Glomerular visceral epithelial cell (primary cell): ENCODE results near the gene AHDC1.

Experiments
- DNase-seq: peaks from one replicate; pipeline ENCODE4 v3.0.0-alpha.2; 2016; ENCODE audit errors: extremely low spot score

AHDC1 gene

DNA sequence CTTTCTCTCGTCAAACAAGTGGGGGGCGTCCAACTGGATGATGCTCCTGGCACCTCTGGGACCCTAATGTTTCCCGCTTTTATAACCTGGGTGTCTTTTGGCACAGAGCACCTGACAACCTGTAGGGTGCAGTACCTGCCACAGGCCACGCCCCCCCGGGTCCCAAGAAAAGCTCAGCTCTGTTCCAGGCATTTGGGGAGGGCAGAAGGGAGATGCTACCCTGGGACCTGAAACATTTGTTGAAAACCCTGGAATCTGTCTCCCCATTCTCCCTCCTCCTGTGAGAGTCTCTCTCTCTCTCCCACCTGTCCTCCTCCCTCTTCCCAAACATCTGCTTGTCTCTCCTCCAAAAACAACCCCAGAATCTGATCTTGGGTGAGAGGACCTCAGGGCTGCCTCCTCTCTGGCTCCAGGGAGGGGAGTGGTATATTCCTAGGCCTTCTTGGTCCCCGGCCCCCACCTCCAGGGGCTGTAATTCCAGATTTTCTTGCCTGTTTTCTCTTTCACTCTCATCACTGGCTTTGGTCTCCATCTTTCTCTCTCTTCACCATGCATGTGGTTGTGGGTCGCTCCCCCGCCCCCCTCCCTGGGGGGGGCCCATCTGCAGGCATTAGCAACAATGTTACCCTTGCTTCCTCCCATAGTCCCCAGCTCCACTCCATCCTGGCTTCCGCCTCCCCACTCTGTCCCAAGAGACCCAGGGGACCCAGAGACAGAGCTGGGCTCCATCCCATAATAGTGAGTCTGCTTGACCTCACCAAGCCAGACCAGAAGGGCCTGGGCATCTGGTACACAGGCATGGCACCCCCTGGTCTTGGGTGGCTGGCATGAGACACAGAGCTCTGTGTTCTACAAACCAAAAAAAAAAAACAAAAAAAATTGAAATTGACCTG, 4.1 kb downstream of the AHDC1 start:
- DNase-seq, result no peak

DNA sequence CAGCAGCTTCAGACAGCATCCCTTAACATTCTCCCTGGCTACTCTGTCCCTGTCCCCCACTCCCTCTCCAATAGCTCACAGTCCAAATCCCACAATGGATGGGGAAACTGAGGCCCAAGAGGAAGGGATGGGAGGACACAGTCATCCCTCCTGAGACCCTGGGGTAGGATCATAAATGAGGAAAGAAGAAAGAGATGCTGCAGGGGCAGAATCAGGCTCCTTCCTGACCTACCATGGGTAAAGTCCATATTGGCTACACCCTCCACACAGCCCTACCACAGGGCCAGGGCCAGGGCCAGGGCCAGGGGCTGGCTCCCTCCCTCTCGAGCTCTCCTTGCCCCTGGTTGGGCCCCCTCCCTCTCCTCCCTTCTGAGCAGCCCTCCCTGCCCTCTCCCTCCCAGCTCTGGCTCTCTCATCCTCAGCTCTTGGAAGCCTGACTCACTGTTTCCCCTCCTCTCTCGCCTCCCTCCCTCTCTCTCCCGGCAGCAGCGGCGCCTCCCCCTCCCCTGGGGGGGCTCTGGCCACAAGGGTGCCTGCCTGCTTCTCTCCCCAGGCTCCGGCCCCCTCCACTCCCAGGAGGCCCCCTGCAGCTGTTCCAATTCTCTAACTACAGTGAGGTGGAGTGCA, 4.9 kb downstream of the AHDC1 start:
- peak; percentile 77 for DNase-seq

DNA sequence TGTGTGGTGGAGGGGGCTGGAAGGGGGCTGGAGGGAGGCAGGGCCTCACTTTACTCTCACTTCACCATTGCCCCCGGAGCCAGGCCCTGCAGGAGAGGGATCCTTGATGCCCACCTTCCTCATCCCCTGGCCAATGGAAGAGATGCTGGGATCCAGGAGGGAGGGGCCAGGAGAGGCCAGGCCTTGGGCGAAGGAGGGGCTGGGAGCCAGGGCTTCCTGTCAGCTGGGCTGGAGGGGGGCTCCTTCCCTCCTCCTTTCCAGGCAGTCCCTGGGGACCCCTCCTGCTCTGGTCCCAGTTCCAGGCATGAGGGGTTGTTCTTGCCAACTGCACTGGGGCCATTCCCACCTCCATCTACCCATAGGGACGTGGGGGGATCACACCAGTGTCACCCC, 5.7 kb downstream of the AHDC1 start:
- no peak for DNase-seq

DNA sequence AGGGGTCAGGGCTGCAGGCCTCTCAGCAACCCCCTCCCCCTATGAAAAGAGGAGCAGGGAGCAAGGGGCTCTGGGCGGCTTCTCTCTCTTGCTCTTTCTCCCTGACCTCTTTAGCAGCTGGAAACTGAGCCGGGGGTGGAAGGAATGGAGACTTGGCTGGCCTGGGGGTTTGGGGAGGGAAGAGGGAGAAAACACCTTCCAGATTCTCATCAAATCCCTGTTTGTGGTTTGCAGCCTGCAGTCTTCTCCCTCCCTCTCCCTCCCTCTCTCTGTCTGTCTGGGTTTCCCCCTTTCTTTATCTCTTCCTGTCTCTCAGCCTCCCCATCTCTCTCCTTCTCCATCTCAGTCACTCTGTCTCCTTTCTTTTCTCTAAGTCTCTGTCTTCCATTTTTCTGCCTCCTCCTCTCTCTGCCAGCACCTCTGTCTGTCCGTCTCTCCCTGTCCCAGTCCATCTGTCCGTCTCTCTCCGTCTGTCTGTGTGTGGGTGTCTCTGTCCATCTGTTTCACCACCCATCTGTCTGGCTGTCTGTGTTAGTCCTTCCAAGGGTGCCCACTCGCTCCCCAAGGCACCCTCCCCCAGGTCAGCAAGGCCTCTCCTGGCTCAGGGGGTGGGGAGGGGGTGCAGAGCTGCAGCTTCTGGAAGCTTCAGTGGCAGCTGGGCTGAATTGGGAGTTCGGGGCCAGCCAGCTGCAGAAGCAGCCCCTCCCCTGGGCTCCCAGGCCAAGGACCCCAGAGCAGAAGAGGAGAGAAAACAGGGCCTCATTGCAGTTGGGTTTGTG, 6.2 kb downstream of the AHDC1 start:
- DNase-seq, result no peak

DNA sequence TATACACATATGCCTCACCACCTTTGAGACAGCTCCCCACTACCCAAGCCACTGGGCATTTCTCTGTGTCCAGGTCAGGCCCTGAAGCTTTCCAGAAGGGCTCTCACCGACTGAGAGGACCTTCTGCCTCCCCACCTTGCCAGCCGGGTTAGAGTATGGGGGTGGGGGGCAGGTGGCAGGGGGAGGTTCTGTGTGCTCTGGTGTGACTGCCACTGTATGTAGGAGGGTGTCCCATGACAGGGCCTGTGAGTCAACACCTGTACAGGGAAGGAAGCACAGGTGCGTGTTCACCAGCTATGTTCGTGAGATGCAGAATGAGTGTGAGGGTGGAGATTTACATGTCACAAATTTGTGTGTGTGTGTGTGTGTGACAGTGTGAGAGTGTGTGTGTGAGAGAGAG, 7.0 kb downstream of the AHDC1 start:
- no peak for DNase-seq

DNA sequence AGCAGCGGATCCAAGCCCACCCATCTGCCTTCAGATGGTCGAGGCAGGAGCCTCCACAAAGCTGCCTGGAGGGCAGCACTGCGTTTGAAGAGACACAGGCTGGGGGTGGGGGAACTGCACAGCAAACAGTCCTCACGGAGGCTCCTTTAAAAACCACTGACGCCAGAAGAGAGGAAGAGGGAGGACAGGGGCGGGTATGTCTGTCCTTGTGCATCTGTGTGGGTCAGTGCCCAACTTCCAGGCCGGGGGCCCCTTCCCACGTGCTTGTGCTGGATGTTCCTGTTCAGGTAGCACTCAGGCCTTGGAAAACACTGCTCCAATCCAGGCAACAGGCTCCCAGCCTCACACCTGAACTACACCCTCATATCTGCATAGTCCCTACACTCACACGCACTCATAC, 7.7 kb downstream of the AHDC1 start:
- DNase-seq, result no peak

DNA sequence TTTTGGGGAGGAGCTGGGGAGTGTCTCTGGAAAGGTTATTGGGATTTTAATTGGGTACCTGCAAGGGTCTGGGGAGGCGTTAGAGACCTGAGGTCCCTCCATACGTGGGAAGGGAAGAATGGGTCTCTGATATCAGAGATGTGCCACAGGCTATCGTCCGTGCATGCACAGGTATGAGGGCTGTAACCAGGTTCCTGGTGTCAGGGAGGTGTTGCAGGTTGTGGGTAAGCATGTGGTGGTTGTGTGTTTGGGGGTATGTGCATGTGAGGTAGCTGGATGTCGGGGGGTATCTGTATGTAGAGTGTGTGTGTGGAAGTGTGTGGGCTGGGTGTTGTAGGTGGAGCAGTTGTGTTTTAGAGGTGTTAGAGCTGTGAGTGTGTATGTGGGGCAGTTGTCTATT, 8.3 kb downstream of the AHDC1 start:
- no peak for DNase-seq

DNA sequence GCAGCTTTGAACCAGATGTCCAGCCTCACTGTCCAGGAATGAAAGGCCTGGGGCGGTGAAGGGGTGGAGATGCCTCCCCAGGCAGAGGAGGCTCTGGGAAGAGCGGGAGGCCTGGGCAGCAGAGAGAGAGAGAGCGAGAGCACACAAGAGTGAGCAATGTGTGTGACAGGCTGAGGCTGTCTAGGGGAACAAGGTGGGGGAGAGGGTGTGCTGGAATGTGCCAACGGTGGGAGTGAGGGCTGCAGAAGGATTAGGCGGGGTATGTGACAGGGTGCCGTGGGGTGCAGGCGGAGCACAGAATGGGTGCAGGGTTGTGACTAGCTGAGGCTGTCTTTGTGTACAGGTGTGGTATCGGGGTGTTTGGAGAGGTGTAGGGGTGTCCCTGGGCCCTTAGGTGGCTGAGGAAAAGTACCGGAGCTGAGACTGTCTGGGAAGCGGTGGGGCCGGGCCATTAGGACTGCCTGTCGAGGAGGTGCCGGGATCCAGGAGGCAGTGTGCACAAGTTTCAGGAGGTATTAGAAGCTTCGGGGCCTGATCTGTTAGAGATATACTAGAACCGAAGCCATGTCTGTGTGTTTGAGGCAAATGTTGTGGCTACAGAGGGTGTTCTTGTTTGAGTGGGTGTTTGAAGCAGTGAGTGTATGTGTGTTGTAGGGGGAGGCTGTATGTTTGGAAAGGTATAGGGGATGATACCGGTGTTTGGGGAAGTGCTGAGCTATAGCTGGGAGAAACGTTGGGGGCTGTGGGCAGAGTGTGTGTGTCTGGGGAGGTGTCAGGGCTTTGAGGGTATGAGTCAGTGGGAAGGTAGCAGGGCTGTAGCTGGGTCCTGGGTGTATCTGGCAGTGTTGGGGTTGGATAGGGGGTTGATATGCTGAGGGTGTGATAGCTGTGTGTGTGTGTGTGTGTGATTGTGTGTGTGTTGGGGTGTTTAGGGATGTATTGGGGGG, 9.1 kb downstream of the AHDC1 start:
- peak; percentile 47 for DNase-seq

DNA sequence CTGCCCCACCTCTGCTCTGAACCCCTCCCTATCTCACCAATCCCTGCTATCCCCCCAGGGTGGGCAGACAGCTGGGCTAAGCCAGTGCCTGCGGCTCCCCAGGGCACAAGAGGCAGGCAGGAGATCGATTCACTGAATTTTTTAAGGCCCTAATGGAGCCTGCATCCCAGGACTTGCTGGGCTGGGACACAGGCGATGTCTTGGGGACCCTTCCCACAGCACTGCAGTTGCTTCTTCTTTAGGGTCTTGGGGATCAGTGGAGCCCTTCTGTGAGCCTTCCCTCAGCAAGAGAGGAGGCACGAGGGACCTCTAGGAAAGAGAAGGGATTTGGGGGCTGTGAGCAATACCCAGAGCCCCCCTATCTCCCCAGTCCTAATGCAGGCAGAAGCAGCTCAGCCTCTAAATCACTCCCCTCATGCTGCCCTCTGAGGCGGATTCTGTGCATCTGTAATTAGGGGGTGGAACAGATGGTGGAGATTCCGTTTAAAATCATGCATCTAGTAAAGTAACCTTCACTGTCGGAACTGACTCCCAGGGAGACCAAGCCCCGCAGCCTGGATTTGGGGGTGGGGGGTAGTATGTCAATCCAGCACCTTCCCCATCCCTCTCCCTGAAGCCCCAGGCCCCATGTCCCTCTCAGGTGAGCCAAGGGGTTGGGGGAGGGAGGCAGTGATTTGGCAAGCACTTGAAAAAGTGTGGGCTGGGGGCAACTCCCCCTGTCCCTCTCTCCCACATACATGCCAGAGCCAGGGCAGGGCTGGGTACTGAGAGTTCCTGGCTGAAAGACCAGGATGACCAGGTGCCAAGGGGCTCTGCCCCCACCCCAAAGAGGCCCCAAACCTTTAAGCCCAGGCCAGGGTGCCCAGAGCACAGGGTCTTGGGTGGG, 10.0 kb downstream of the AHDC1 start:
- DNase-seq, result no peak

DNA sequence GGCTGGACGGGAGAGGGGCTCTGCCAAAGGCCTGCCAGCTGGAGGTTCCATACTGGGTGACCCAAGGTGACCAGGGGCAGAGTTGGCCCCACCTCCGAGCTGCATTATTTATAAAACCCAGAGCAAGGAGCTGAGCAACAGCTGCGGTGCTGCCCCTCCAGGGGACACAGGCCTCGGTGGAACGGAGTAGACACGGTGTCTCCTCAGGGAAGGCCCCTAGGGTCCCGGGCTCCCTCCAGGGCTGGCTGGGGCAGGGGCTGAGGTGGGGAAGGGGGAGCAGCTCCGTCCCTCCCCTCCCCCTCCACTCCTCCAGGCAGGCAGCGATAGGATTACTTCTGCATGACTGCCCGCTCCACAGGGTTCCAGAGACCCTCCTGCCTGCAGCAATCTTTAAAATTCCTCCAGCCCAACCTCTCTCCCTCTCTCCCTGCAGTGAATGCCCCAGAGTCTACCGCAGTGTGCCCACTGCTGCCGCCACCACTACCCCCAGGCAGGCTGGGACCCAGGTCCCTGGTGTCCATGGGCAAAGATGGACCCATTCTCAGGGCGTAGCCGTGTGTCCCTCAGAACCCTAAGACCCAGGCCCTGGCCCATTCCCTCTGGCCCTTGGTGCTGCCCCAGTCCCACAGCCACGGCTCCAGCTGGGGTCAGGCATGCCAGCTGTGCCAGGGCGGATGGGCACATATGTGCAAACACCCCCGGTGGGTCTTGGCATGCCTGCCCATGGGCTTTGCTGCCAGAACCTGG, 10.8 kb downstream of the AHDC1 start:
- DNase-seq, result no peak

DNA sequence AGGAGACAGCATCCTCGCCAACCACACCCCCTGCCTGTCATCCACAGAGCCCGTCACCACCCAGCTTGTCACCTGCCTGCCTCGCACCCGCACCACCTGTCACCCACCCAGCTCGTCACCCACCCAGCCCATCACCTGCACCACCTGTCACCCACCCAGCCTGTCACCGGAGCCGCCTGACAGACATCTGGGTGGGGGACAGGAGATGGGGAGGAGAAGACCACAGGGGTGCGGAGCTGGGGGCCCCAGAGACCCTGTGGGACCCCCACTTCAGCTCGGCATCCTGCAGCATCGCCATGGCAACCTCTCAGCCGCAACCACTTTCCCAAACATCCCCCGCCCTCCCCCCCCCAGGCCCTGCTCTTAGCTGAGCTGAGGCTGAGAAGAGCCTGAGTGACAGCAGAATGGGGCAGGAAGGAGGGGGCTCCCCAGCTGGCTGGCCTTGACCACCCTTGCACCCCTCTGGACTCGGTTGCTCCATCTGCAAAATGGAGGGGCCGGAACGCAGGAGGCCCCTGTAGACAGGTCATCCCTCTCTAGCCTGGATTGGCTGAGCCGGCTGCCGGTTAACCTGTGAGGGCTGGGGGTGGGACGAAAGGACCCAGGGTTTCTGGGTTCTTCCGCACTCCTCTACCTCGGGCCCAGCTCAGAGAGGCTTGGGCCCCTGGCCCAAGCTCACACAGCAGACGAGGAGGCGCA, 11.6 kb downstream of the AHDC1 start:
- no peak for DNase-seq

DNA sequence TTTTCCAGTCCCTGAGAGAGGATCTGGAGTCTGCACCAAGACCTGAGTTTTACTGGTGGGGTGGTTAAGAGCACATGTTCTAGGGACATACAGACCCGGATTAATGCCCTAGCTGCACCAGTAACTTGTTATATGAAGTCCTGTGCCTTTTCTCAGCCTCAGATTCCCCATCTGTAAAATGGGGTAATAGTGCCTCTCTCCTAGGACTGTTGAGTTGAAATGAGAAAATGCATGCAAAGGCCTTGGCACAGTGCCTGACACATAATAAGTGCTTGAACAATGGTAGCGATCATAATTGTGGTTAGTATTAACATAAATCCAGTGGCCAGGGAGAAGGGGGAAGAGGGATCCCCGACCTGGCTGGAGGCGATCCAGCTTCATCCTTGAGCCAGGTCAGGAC, 12.3 kb downstream of the AHDC1 start:
- DNase-seq, result no peak

DNA sequence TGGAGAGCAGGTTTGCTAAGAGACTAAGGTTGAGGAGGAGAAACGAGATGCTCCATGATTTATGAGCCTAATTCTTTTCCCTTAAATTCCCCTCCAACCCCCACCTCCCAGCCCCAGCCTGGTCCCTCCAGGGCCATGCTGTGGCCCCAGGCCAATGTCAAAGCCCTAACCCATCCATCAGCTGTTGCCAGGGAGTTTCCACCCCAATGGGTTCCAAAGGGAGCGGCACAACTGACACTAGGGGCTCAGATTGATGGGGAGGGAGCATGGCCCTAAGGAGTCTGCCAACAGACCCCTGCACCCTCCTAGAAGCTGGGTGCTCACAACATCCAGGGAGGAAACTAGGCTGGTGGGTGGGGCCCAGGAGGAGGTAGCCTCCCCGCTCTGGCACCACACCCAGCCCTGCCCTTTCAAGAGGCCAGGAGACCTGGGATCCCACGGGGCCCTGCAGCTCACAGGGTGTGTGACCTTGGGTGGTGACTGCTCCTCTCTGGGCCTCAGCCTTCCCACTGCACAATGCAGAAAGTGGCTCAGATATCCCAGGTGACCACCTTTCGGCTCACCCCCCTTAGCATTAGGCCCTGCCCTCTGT, 12.9 kb downstream of the AHDC1 start:
- no peak for DNase-seq

DNA sequence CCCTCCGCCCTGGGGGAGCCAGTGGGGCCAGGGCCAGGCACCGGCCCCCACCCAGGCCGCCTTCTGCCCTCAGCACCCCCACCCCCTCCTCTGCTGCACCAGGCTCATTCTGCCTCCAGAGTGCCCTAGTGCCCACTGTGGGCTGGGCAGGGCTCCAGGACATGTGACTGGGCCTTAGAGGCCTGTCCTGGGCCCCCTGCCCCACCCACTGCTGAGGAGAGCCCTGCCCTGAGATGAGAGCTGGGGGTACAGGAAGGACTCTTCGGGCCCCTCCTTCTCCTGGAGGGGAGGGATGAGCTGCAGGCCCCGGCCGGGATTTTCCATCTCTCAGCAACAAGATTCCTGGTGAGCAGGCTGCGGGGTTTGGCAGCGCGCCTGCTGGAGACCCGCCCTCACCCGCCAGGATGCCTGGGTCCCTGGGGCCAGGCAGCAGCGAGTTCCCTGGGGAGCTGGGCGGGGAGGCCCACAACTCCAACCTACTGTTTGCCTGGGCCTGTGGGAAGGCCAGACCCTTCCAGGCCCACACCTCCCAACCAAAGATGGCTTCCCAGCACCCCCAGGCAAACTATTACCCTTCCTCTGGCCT, 14.0 kb downstream of the AHDC1 start:
- peak; percentile 77 for DNase-seq

DNA sequence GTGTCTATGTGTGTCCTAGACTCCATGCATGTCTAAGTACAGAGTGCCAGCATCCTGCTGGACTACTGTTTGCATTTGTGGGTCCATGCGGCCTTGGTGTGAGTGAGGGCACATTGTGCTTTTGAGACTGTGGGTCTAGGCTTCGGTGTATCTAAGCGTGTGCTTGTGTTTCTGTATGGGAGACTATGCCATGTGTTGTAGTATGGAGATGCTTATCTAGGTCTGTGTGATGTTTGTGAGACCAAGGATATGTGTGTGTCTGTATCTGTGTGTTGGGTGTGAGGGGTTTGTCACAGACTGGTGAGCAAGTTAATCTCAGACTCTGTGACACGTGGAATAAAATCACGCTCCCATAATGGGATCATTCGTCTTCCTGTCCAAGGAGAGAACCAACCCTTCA, 14.5 kb downstream of the AHDC1 start:
- DNase-seq, result no peak

DNA sequence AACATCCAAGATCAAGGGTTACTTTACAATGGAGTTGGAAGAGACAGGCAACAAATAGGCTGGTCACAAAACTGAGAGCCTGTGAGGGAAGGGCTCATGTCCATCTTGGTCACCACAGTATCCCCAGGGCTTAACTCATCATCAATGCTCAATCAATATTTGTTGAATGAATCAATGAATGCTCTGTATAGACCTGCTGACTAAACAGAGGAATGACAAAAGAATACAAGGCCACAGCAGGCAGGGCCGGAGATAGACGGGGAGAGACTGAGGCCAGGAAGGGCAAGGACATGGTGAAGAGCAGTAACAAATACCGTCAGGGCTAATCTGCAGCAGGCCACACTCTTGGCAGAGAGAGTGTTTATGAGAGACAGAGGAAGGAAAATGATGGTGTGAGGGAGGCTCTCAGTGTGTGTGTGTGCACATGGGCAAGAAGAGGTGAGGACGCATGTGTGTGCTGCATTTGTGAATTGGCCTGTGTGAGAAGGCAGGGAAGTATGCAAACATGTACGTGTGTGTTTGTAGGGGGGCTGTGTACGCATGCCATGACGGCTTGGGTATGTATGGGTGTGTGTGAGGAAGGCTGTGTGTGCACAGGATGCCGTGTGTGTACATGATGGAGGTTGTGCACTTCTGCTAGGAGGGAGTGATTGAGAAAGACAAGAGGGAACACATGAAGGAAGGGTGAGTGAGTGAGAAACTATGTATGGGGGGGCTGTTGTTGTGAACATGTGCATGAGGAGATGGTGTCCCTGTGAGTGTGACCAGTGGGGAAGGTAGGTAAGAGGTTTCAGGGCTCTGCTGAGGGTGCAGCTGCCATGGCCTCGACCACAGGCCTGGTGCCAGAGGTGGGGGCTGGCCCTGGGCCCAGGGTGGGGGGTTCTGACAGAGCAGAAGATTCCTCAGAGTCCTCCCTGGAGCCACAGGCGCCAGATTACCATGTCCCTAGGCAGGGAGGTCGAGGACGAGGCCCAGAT, 15.4 kb downstream of the AHDC1 start:
- DNase-seq, result no peak

DNA sequence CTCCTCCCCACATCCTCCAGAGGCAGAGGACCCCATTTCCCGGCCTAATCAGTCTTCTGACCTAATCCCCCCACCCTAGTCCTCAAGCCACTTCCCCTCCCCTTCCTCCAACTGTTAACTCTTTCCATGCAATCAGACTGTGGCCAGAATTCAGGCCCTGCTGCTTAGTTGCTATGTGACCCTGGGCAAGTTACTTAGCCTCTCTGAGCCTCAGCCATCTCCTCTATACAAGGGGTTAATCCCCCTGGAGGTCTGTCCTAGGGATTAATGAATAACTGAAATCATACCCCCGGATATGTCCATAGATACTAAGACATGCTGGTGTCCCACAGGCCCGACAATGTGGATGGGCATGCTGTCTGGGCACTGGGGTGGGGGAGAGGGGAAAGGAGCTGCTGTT, 18.3 kb downstream of the AHDC1 start:
- DNase-seq, result no peak
